ENCODE results near the gene RSRC1. TPM values are rescaled to one million over a fixed set of nuclear protein-coding genes. Genes with fewer than 3 reads are reported as not detected.
A peak's percentile ranks its signal among the peaks of the same experiment; 100 is the strongest.

RSRC1 gene
- total and polyA plus RNA-seq, 2 of the 13 experiments (the other 11 are each of a cell fraction or from before 2014, with no cell fraction given): 4.9 to 63.0 TPM

GRCh38 chr3:158471639-158472294, 361.9 kb downstream of the RSRC1 start (continued):
- TF ChIP-seq CENPBD1 (CRISPR knock-in tag; IDR thresholded peaks at IDR 0.05; ENCODE audit: borderline replicate concordance, low read depth): no peak
- no peak for TF ChIP-seq NCOA5 (CRISPR knock-in tag; IDR thresholded peaks at IDR 0.05)
- no peak for TF ChIP-seq ZC3H4 (CRISPR knock-in tag; IDR thresholded peaks at IDR 0.05; ENCODE audit: borderline replicate concordance)
- no peak for TF ChIP-seq TEAD3 (CRISPR knock-in tag; optimal IDR thresholded peaks at IDR 0.05; ENCODE audit: borderline replicate concordance)
- TF ChIP-seq ZKSCAN5 (CRISPR knock-in tag; IDR thresholded peaks at IDR 0.05): no peak
- TF ChIP-seq ZNF790 (CRISPR knock-in tag; IDR thresholded peaks at IDR 0.05; ENCODE audit: borderline replicate concordance): no peak
- TF ChIP-seq JDP2 (CRISPR knock-in tag; IDR thresholded peaks at IDR 0.05; ENCODE audit: borderline replicate concordance): no peak
- no peak for TF ChIP-seq NFATC3 (CRISPR knock-in tag; IDR thresholded peaks at IDR 0.05)
- TF ChIP-seq AFF4 (CRISPR knock-in tag; IDR thresholded peaks at IDR 0.05): no peak
- TF ChIP-seq ZNF232 (CRISPR knock-in tag; IDR thresholded peaks at IDR 0.05; ENCODE audit: borderline replicate concordance): no peak
- no peak for TF ChIP-seq ZZZ3 (CRISPR knock-in tag; IDR thresholded peaks at IDR 0.05; ENCODE audit: borderline replicate concordance)
- no peak for TF ChIP-seq MTF1 (CRISPR knock-in tag; IDR thresholded peaks at IDR 0.05)
- TF ChIP-seq ZNF792 (CRISPR knock-in tag; IDR thresholded peaks at IDR 0.05): no peak
- no peak for TF ChIP-seq ZNF30 (CRISPR knock-in tag; IDR thresholded peaks at IDR 0.05)
- TF ChIP-seq AHDC1 (CRISPR knock-in tag; IDR thresholded peaks at IDR 0.05; ENCODE audit: borderline replicate concordance): peak; percentile 25; the same call in 1 of the 2 replicates
- TF ChIP-seq FOXA1 (IDR thresholded peaks at IDR 0.05): peak; percentile 40; the same call in 1 of the 2 replicates
- TF ChIP-seq FOXA1 (CRISPR knock-in tag; IDR thresholded peaks at IDR 0.05): peak; percentile 59
- no peak for TF ChIP-seq RBFOX2 (IDR thresholded peaks at IDR 0.05; ENCODE audit: low read depth, low read length)
- TF ChIP-seq HHEX (CRISPR knock-in tag; IDR thresholded peaks at IDR 0.05): no peak
- no peak for TF ChIP-seq ZIK1 (CRISPR knock-in tag; IDR thresholded peaks at IDR 0.05; ENCODE audit: borderline replicate concordance, low read depth)
- no peak for TF ChIP-seq TRIM22 (IDR thresholded peaks at IDR 0.05)

Measured in HepG2 (cell line).